ENCODE measurements around the gene SUPT3H. TPM values are rescaled to one million over a fixed set of nuclear protein-coding genes. Genes with fewer than 3 reads are reported as not detected.
A peak's percentile ranks its signal among the peaks of the same experiment; 100 is the strongest.

The SUPT3H gene
- total RNA-seq, 6 experiments from 2014 or later = 5.6 to 8.2 (median 6.5) TPM

DNA sequence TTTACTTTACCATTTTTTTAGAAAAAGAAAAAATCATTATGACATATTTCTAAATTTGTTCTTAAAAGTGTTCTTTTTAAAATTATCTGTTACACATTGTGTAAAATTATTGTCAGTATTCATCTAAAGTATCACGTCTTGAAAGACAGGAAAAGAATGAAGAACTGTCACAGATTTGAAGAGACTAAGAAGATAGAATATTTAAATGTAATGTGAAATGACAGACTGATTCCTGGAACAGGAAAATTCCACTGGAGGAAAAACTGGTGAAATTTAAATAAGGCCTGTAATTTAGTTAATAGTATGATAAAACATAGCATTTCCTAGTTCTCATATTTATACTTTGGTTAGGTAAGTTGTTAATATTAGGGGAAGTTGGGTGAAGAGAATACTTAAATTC, 102.4 kb downstream of the SUPT3H start:
- Mint-ChIP-seq H3K36me3 (ENCODE audit: low read depth) (peaks cover 6% of the 10 kb centered on the region), H3K9me3 (peaks cover 5% of the 10 kb centered on the region)

DNA sequence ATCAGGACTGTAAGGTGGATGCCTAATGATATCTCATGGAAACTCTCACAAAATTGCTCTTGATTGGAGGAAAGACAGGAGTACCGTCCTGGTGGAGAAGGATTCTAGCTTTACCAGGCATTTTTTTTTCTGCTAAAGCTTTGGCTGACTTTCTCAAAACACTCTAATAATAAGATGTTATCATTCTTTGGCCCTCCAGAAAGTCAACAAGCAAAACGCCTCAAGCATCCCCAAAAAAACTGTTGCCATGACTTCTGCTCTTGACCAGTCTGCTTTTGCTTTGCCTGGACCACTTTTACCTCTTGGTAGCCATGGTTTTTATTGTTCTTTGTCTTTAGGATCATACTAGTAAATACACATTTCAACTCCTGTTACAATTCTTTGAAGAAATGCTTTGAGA, 105.1 kb downstream of the SUPT3H start:
- Mint-ChIP-seq H3K9me3 (peaks cover 5% of the 10 kb centered on the region), H3K4me3 (no peak overlapping the region), H3K36me3 (ENCODE audit: low read depth) (peaks cover 6% of the 10 kb centered on the region), H3K27me3 (ENCODE audit: insufficient read depth) (no peaks in the 10 kb centered on the region), H3K4me1 (ENCODE audit: low read depth) (peaks cover 12% of the 10 kb centered on the region; the same call in 1 of the 2 replicates), H3K27ac (no peak overlapping the region)
- TF ChIP-seq, protein P1, sequence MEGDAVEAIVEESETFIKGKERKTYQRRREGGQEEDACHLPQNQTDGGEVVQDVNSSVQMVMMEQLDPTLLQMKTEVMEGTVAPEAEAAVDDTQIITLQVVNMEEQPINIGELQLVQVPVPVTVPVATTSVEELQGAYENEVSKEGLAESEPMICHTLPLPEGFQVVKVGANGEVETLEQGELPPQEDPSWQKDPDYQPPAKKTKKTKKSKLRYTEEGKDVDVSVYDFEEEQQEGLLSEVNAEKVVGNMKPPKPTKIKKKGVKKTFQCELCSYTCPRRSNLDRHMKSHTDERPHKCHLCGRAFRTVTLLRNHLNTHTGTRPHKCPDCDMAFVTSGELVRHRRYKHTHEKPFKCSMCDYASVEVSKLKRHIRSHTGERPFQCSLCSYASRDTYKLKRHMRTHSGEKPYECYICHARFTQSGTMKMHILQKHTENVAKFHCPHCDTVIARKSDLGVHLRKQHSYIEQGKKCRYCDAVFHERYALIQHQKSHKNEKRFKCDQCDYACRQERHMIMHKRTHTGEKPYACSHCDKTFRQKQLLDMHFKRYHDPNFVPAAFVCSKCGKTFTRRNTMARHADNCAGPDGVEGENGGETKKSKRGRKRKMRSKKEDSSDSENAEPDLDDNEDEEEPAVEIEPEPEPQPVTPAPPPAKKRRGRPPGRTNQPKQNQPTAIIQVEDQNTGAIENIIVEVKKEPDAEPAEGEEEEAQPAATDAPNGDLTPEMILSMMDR (IDR thresholded peaks at IDR 0.05) = no peak
- DNase-seq = no peak

More for the DNA sequence above, 102.4 kb downstream of the SUPT3H start:
- TF ChIP-seq, protein P1 (IDR thresholded peaks at IDR 0.05) = no peak
- no peak overlapping the region for H3K27ac Mint-ChIP-seq
- no peak for DNase-seq
- no peaks in the 10 kb centered on the region for H3K27me3 Mint-ChIP-seq (ENCODE audit: insufficient read depth)
- H3K4me3 Mint-ChIP-seq = no peak overlapping the region
- H3K4me1 Mint-ChIP-seq (ENCODE audit: low read depth) = peaks cover 18% of the 10 kb centered on the region

DNA sequence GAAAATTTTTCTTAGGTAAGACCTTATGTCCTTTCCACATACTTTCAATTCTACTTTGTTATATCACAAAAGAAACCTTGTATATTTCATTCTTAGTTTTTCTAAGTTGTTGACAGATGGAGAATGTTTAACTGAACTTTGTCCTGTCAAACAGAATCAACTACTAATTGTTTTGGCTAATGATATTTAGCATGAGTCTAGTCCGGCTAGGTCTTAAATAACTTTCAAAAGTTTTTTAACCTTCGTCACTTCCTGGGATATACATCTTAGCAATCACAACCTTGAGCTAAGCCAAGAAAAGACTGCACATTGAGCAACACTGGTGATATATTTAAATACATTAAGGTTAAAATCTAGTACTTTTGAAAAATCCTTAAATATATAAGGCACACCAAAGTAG, 112.5 kb downstream of the SUPT3H start:
- Mint-ChIP-seq H3K27ac (no peak overlapping the region), H3K4me1 (ENCODE audit: low read depth) (peaks cover 13% of the 10 kb centered on the region), H3K9me3 (no peaks in the 10 kb centered on the region), H3K4me3 (no peak overlapping the region), H3K36me3 (ENCODE audit: low read depth) (no peaks in the 10 kb centered on the region), H3K27me3 (ENCODE audit: insufficient read depth) (no peaks in the 10 kb centered on the region)
- peak; percentile 4 for DNase-seq
- TF ChIP-seq, protein P1 (IDR thresholded peaks at IDR 0.05) = no peak

DNA sequence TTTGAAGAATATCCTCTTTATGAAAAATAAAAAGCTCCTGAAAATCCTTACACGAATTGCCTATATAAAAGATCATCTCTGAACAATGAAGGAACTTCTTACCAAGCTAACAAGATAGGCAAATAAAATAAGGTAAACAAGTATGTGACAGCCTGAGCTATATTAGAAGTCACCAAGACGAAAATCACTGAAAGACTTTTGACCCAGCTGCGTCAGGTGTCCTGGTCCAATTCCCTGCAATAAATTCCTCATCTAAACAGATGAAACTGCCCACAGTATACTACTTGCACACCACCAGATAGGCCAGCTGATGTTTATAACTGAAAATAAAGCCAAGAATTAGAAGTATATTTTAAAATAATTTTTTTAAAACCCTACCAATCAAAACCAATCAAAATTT, 117.0 kb downstream of the SUPT3H start:
- Mint-ChIP-seq H3K4me3 (no peak overlapping the region), H3K27ac (no peak overlapping the region), H3K9me3 (no peaks in the 10 kb centered on the region), H3K27me3 (ENCODE audit: insufficient read depth) (no peaks in the 10 kb centered on the region), H3K4me1 (ENCODE audit: low read depth) (peaks cover 9% of the 10 kb centered on the region), H3K36me3 (ENCODE audit: low read depth) (no peaks in the 10 kb centered on the region)
- DNase-seq = no peak
- TF ChIP-seq, protein P1 (IDR thresholded peaks at IDR 0.05) = no peak

DNA sequence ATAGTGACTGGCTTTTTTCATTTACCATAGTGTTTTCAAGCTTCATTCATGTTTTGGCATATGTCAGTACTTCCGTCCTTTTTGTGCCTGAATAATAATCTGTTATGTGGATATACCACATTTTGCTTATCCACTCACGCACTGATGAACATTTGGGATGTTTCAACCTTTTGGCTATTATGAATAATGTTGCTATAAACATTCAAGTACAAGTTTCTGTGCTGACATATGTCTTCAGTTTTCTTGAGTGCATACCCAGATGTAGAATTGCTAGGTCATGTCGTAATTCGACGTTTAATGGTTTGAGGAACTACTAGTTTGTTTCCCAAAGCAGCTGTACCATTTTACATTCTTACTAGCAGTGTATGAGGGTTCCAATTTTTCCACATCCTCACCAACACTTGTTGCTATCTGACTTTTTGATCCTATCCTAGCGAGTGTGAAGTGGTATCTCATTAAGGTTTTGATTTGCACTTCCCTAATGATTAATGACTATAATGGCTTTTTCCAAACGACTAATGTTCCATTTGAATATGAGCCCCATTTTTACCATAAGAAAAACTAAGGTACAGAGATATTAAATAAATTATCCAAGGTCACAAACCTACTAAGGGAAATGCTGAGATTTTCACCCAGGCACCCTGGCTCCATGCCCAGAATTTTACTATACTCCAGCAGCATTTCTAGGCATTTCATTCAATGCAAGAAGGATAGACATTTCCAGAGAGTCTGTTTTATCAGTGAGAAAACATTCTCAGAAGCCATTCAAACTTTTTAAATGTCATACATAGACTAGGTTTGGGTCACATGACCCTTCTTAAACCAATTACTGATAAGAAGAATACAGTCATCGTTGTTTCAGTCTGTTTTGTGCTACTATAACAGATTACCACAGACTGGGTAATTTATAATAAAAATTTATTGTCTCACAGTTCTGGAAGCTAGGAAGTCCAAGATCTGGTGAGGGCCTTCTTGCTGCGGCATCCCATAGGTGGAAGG, 120.7 kb downstream of the SUPT3H start:
- DNase-seq = no peak
- no peaks in the 10 kb centered on the region for H3K4me1 Mint-ChIP-seq (ENCODE audit: low read depth)
- no peaks in the 10 kb centered on the region for H3K36me3 Mint-ChIP-seq (ENCODE audit: low read depth)
- no peak overlapping the region for H3K4me3 Mint-ChIP-seq
- no peak overlapping the region for H3K27ac Mint-ChIP-seq
- H3K27me3 Mint-ChIP-seq (ENCODE audit: insufficient read depth) = no peaks in the 10 kb centered on the region
- no peaks in the 10 kb centered on the region for H3K9me3 Mint-ChIP-seq
- TF ChIP-seq, protein P1 (IDR thresholded peaks at IDR 0.05) = no peak
